GM12892 (cell line): ENCODE measurements around the gene GALNT2.

Source experiments
- POLR2A ChIP-seq: IDR thresholded peaks from 2 replicates; pipeline ENCODE4 v1.6.1; 2011; ENCODE audit warnings: low read depth, low read length, control low read depth
- POLR2AphosphoS5 ChIP-seq: IDR thresholded peaks from 2 replicates; pipeline ENCODE4 v1.6.1; 2011; ENCODE audit warnings: low read depth, low read length, control low read depth
- TAF1 ChIP-seq: IDR thresholded peaks from 2 replicates; pipeline ENCODE4 v1.6.1; 2011; ENCODE audit warnings: low read depth, mild to moderate bottlenecking, control low read depth, low read length, borderline replicate concordance

- TF ChIP-seq POLR2AphosphoS5 (no peak), POLR2A (no peak), TAF1 (no peak)
Observed at GRCh38 chr1:230150615-230151014, 83.6 kb downstream of the GALNT2 start.
